DMS153 (cell line): ENCODE measurements around the gene ELMO1.

Source experiments
- DNase-seq: peaks from one replicate; lab custom pipeline; 2025; lab: John Stamatoyannopoulos, UW

ELMO1 gene

GRCh38 chr7:36827726-36828703 is 620.6 kb downstream of the ELMO1 start:
- DNase-seq: no peak

- no peak for DNase-seq
Measured at GRCh38 chr7:36825501-36825900, 623.2 kb downstream of the ELMO1 start.

- DNase-seq: no peak
Measured at GRCh38 chr7:36823353-36823752, 625.3 kb downstream of the ELMO1 start.

- DNase-seq: no peak
Measured at GRCh38 chr7:36821617-36822016, 627.0 kb downstream of the ELMO1 start.

GRCh38 chr7:36820527-36821170 is 628.0 kb downstream of the ELMO1 start:
- no peak for DNase-seq

- no peak for DNase-seq
Measured at GRCh38 chr7:36819639-36820038, 629.0 kb downstream of the ELMO1 start.

- no peak for DNase-seq
Measured at GRCh38 chr7:36814311-36814710, 634.4 kb downstream of the ELMO1 start.

GRCh38 chr7:36811807-36812206 is 636.9 kb downstream of the ELMO1 start:
- no peak for DNase-seq

GRCh38 chr7:36810489-36810888 is 638.2 kb downstream of the ELMO1 start:
- peak; percentile 86 for DNase-seq

- DNase-seq: no peak
Measured at GRCh38 chr7:36810032-36810431, 638.6 kb downstream of the ELMO1 start.

- no peak for DNase-seq
Measured at GRCh38 chr7:36809510-36809909, 639.2 kb downstream of the ELMO1 start.

GRCh38 chr7:36809086-36809485 is 639.6 kb downstream of the ELMO1 start:
- no peak for DNase-seq

- no peak for DNase-seq
Measured at GRCh38 chr7:36806891-36807290, 641.8 kb downstream of the ELMO1 start.
